Adrenal gland (tissue), 12 donors: ENCODE measurements around the gene ANKRD11. TPM values are rescaled to one million over a fixed set of nuclear protein-coding genes. Genes with fewer than 3 reads are reported as not detected.

Experiments
- DNase-seq, 7 donors: peaks; one replicate each; pipeline ENCODE4 v3.0.0-alpha.2; 2019 to 2020
- H3K27ac ChIP-seq, 5 donors: fragments of 200-600 bp; sonication (generic) in 4 of 5; 1 replicate in 3 of 5; 2 replicates in 2 of 5; pipeline versions ENCODE4 v1.5.1 to v1.8.0; 2016 to 2020; ENCODE audit warnings: mild to moderate bottlenecking in 1 of 5
- H3K27me3 ChIP-seq: fragments of 200-600 bp; 2 replicates; pipeline ENCODE4 v1.8.0; 2021
- H3K36me3 ChIP-seq, 2 donors: fragments of 200-600 bp; replicated peaks in 1 of 2; 1 replicate in 1 of 2; 2 replicates in 1 of 2; pipeline versions ENCODE4 v1.5.1 to v1.8.0; 2018 to 2022
- H3K4me1 ChIP-seq, 2 donors: fragments of 200-600 bp; replicated peaks in 1 of 2; 1 replicate in 1 of 2; 2 replicates in 1 of 2; pipeline versions ENCODE4 v1.5.1 to v1.8.0; 2018 to 2021
- H3K4me3 ChIP-seq, 4 donors: fragments of 200-600 bp; sonication (generic) in 3 of 4; one replicate each; pipeline ENCODE4 v1.5.1; 2016 to 2018
- H3K9me3 ChIP-seq, 3 donors: fragments of 200-600 bp; sonication (generic) in 1 of 3; replicated peaks in 1 of 3; 1 replicate in 2 of 3; 2 replicates in 1 of 3; pipeline versions ENCODE4 v1.5.1 to v1.8.0; 2016 to 2021
- POLR2A ChIP-seq, 2 donors: fragments of 450-650 bp; IDR thresholded peaks; one replicate each; pipeline ENCODE4 v1.6.1; 2017; ENCODE audit warnings: antibody characterized with exemption in 2 of 2, mild to moderate bottlenecking in 2 of 2, moderate library complexity in 1 of 2
- WGBS, 4 donors: extraction: QIAGEN DNeasy Blood & Tissue Kit in 2 of 4; methylation state at CpG; one replicate each; pipeline versions ENCODE4 v1.1.5 to v1.1.7; 2013 to 2017; 5-methylcytosine and 5-hydroxymethylcytosine counted together
- intact Hi-C, 2 donors: fragments of 100-400 bp; cut with DNase I; formaldehyde crosslinking; loops; one replicate each; pipeline versions ENCODE4 v1.14.1 to v1.15.0; 2022 to 2023
- polyA plus RNA-seq, 3 donors: library from polyadenylated mRNA; stranded (reverse); fragments of 200-250 nt in 2 of 3; fragments of 350-450 nt in 1 of 3; fragmentation: Illumina TruSeq in 1 of 3; extraction: RNeasy Lipid Tissue Mini Kit (QIAGEN cat#74804) in 1 of 3; gene quantifications; one replicate each; pipeline ENCODE4 v1.2.3, GENCODE V29; 2013 to 2014
- total RNA-seq, 9 donors: library from RNA; depleted of rRNA in 4 of 9; stranded (reverse); fragments of >200 nt in 4 of 9; fragments of 120-200 nt in 1 of 9; fragmentation: NEBNext Ultra II Directional in 1 of 9; extraction: Animal tissue kit (Norgen Biotek cat#: 25700) in 1 of 9; gene quantifications; one replicate each; pipeline versions ENCODE4 v1.1.0 to v1.2.4, GENCODE V29; 2013 to 2023
- TF ChIP-seq, protein P1 (sequence below), 6 experiments: fragments of 450-650 bp in 4 of 6; fragments of 200-600 bp in 2 of 6; sonication (generic) in 1 of 6; IDR thresholded peaks; 1 replicate in 5 of 6; 2 replicates in 1 of 6; pipeline versions ENCODE4 v1.5.1 to v1.8.0; 2016 to 2021; ENCODE audit warnings: antibody characterized with exemption in 6 of 6, mild to moderate bottlenecking in 2 of 6, moderate library complexity in 1 of 6
- donor health status: healthy with polysubstance abuse.
- donor health status: Bipolar disorder and iron deficiency.
- donor health status: DM: yes; HTN: yes; CAD: no.
- donor health status: DM: no; HTN: no; CAD: no.
- donor health status: DM: no; HTN: no; CAD: no.
- donor health status: DM: yes; HTN: yes; CAD: no.

The ANKRD11 gene
- total and polyA plus RNA-seq, 12 donors = 29.7 to 127 (median 80.1) TPM

GRCh38 chr16:89376812-89377452 is 113.4 kb downstream of the ANKRD11 start:
- no peak for DNase-seq
- peaks cover 25 to 50% of the 10 kb centered on the region in 2 donors for H3K4me1 ChIP-seq
- no peaks in the 10 kb centered on the region for H3K9me3 ChIP-seq
- no peaks in the 10 kb centered on the region for H3K36me3 ChIP-seq
- H3K27me3 ChIP-seq = no peaks in the 10 kb centered on the region
- TF ChIP-seq, protein P1, sequence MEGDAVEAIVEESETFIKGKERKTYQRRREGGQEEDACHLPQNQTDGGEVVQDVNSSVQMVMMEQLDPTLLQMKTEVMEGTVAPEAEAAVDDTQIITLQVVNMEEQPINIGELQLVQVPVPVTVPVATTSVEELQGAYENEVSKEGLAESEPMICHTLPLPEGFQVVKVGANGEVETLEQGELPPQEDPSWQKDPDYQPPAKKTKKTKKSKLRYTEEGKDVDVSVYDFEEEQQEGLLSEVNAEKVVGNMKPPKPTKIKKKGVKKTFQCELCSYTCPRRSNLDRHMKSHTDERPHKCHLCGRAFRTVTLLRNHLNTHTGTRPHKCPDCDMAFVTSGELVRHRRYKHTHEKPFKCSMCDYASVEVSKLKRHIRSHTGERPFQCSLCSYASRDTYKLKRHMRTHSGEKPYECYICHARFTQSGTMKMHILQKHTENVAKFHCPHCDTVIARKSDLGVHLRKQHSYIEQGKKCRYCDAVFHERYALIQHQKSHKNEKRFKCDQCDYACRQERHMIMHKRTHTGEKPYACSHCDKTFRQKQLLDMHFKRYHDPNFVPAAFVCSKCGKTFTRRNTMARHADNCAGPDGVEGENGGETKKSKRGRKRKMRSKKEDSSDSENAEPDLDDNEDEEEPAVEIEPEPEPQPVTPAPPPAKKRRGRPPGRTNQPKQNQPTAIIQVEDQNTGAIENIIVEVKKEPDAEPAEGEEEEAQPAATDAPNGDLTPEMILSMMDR (IDR thresholded peaks at IDR 0.05) = no peak
- TF ChIP-seq POLR2A (IDR thresholded peaks at IDR 0.05) = no peak
- H3K4me3 ChIP-seq = no peak overlapping the region
- intact Hi-C loops = no loop called here
- 66 to 85% (median 73%) methylated on average over 8 of the region's 8 CpGs for WGBS, 4 donors
- no peak overlapping the region for H3K27ac ChIP-seq

DNA sequence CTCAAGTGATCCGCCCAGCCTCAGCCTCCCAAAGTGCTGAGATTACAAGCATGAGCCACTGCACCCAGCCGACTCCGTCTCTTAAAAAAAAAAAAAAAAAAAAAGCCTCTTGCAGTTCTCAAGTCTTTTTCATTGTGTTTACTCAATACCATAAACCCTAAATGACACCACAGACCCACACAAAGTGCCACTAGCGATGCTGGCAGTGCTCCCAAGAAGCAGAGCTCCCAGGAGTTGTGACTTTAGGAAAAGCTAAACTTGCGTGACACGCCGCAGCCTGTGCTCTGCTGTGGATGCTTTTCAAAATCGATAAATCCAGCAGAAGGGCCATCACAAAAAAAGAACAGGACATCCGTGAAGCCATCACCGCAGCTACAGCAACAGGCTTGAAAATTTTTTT is 114.7 kb downstream of the ANKRD11 start:
- WGBS, 4 donors = 95 to 98% (median 97%) methylated on average over 8 to 10 of the region's 10 CpGs
- no peaks in the 10 kb centered on the region for H3K9me3 ChIP-seq
- TF ChIP-seq, protein P1 (IDR thresholded peaks at IDR 0.05) = no peak
- no peak for TF ChIP-seq POLR2A (IDR thresholded peaks at IDR 0.05)
- H3K36me3 ChIP-seq = no peaks in the 10 kb centered on the region
- intact Hi-C loops = no loop called here
- H3K4me1 ChIP-seq = peaks cover 27 to 51% of the 10 kb centered on the region in 2 donors
- H3K27ac ChIP-seq = no peak overlapping the region
- H3K4me3 ChIP-seq = no peak overlapping the region
- no peaks in the 10 kb centered on the region for H3K27me3 ChIP-seq
- DNase-seq = no peak

DNA sequence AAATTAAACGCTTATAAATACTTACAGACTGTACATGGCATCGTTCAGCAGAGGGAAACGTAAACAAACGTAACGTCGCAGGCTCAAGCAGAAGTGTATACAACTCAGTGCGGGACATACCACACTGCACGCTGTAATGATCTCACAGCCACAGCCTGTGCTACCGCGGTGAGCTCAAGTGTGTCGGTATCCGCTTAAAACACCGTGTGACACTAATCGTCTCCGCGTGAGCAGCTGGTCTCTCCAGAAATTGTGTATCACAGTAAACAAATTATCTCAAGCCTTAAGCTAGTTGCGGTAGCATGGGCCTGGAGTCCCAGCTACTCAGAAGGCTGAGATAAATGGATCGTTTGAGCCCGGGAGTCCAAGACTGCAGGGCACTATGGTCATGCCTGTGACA is 115.3 kb downstream of the ANKRD11 start:
- H3K4me1 ChIP-seq = peaks cover 27 to 50% of the 10 kb centered on the region in 2 donors
- WGBS, 4 donors = 92 to 97% (median 95%) methylated on average over 18 to 19 of the region's 19 CpGs

DNA sequence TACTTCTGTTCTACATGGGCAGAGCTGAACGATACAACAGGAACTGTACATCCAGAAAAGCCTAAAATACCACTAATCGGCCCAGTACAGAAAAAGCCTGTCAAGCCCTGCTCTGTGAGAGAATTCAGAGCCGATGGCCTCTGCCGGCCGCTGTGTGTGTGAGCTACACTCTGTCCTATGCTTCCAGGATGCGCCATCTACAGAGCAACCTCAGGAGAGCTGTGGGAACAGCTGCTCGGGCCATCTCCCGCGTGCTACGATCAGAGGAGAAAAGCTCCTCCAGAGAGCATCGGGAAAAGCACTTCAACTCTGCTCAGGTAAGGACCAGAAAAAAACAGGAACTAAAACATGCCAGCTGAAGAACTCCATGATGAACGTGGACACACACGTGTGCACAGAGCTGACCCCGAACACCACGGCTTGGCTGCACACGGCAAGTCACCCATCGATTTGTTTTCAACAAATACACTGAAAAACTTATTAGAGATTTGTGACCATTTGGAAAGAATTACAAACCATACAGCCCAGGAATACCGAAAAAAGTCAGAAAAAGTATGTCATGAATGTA is 115.9 kb downstream of the ANKRD11 start:
- TF ChIP-seq POLR2A (IDR thresholded peaks at IDR 0.05) = no peak
- TF ChIP-seq, protein P1 (IDR thresholded peaks at IDR 0.05) = no peak
- WGBS, 4 donors = 80 to 87% (median 83%) methylated on average over 18 of the region's 18 CpGs
- no peak for DNase-seq
- H3K27ac ChIP-seq = no peak overlapping the region
- intact Hi-C loops = no loop called here
- peaks cover 26 to 50% of the 10 kb centered on the region in 2 donors for H3K4me1 ChIP-seq
- H3K4me3 ChIP-seq = no peak overlapping the region
- no peaks in the 10 kb centered on the region for H3K9me3 ChIP-seq
- no peaks in the 10 kb centered on the region for H3K27me3 ChIP-seq
- H3K36me3 ChIP-seq = no peaks in the 10 kb centered on the region

More for the DNA sequence above, 115.3 kb downstream of the ANKRD11 start:
- H3K36me3 ChIP-seq = no peaks in the 10 kb centered on the region
- TF ChIP-seq, protein P1 (IDR thresholded peaks at IDR 0.05) = no peak
- no peak for TF ChIP-seq POLR2A (IDR thresholded peaks at IDR 0.05)
- no peak overlapping the region for H3K27ac ChIP-seq
- intact Hi-C loops = no loop called here
- H3K4me3 ChIP-seq = no peak overlapping the region
- DNase-seq = no peak
- H3K27me3 ChIP-seq = no peaks in the 10 kb centered on the region
- H3K9me3 ChIP-seq = no peaks in the 10 kb centered on the region
